ENCODE results near the gene LMF1. TPM values are rescaled to one million over a fixed set of nuclear protein-coding genes. Genes with fewer than 3 reads are reported as not detected.

The LMF1 gene
- total and polyA plus RNA-seq, 2 of the 13 experiments (the other 11 are each of a cell fraction or from before 2014, with no cell fraction given): 6.8 to 8.5 TPM

GRCh38 chr16:842061-842476 lies 128.7 kb downstream of the LMF1 start:
- Histone ChIP-seq H3K9ac (ENCODE audit: insufficient read depth, low read depth, low read length) (no peak overlapping the region), H3K27me3 (ENCODE audit: control insufficient read depth in 1 of 2, insufficient read depth in 2 of 2, low read length in 2 of 2) (peaks cover 12 to 55% of the 10 kb centered on the region in 2 experiments), H3K79me2 (ENCODE audit: insufficient read depth, low read length) (no peaks in the 10 kb centered on the region), H3K36me3 (replicated peaks in 1 of 2; ENCODE audit: control insufficient read depth in 1 of 2, insufficient read depth in 2 of 2, low read length in 2 of 2) (no peaks in the 10 kb centered on the region), H3K4me2 (ENCODE audit: low read depth, low read length) (no peak overlapping the region), H3K4me1 (ENCODE audit: insufficient read depth, low read length) (no peaks in the 10 kb centered on the region), H3K27ac (ENCODE audit: extremely low read length, insufficient read depth, low read length) (no peak overlapping the region), H4K20me1 (ENCODE audit: insufficient read depth, low read length) (no peaks in the 10 kb centered on the region), H2AFZ (ENCODE audit: low read length) (no peak overlapping the region), H3K4me3 (replicated peaks in 1 of 3; ENCODE audit: insufficient read depth in 1 of 3, low read depth in 2 of 3, low read length in 3 of 3) (no peak overlapping the region), H3K9me3 (ENCODE audit: low read length) (peaks cover under 1% of the 10 kb centered on the region; the same call in 1 of the 2 replicates)
- no peak for FAIRE-seq
- TF ChIP-seq HNF1A (IDR thresholded peaks at IDR 0.05; ENCODE audit: low read depth) (no peak), HNF1A (CRISPR knock-in tag; IDR thresholded peaks at IDR 0.05; ENCODE audit: borderline replicate concordance) (no peak), JDP2 (CRISPR knock-in tag; IDR thresholded peaks at IDR 0.05; ENCODE audit: borderline replicate concordance) (no peak), ZNF317 (CRISPR knock-in tag; IDR thresholded peaks at IDR 0.05) (no peak), ZNF354B (CRISPR knock-in tag; IDR thresholded peaks at IDR 0.05) (no peak), RARG (CRISPR knock-in tag; IDR thresholded peaks at IDR 0.05; ENCODE audit: low read depth) (no peak), GLMP (CRISPR knock-in tag; IDR thresholded peaks at IDR 0.05; ENCODE audit: borderline replicate concordance) (no peak), ZFP90 (CRISPR knock-in tag; IDR thresholded peaks at IDR 0.05; ENCODE audit: borderline replicate concordance) (no peak)
- DNase-seq (ENCODE audit: low spot score): no peak
- ATAC-seq: no peak; the same call in 2 of the 3 replicates
- intact Hi-C loops (cut with micrococcal nuclease; ENCODE audit: unreplicated experiment): no loop called here
- BruUV-seq (replicated peaks): no TSS peak
- whole genome bisulfite sequencing (ENCODE audit: low lambda C conversion rate): no CpG with 5 or more reads among the region's 19 CpGs
- ChIA-PET POLR2A (no interaction called here), CTCF (ENCODE audit: low intra/inter-chr PET ratio, low total read pairs) (no interaction called here)
- in situ Hi-C loops (cut with HindIII; ENCODE audit: extremely low pct_ligation_motif_present, low pct_unique_long_range_greater_than_20kb): no loop called here

All from HepG2 (cell line).